B cell (primary cell): ENCODE data around the gene ATRNL1. TPM values are rescaled to one million over a fixed set of nuclear protein-coding genes. Genes with fewer than 3 reads are reported as not detected.

ENCODE experiments used
- ATAC-seq: fragments of 200-7000 bp; cut with Tn5 transposase; one replicate; pipeline ENCODE4 v1.10.0; 2021; ENCODE audit warnings: low read depth, mild to moderate bottlenecking, moderate number of reproducible peaks, moderate library complexity
- CTCF ChIA-PET: fragments of 350-600 bp; sonication (Branson Sonifier 250); formaldehyde crosslinking; loops from one replicate; lab custom pipeline; 2021; ENCODE audit warnings: antibody characterized with exemption, inconsistent platforms; lab: Charles Lee
- POLR2A ChIA-PET: fragments of 350-600 bp; sonication (Branson Sonifier 250); formaldehyde crosslinking; loops from one replicate; lab custom pipeline; 2021; ENCODE audit warnings: antibody characterized with exemption; lab: Charles Lee
- DNase-seq: peaks from one replicate; pipeline ENCODE4 v3.0.0; 2013
- H2AFZ ChIP-seq: 2 replicates; pipeline ENCODE4 v1.6.1; 2012; ENCODE audit warnings: mild to moderate bottlenecking, low read depth, low read length; ENCODE audit not compliant: insufficient read depth, poor library complexity, severe bottlenecking
- H3K27ac ChIP-seq, 2 donors: 1 replicate in 1 of 2; 2 replicates in 1 of 2; pipeline ENCODE4 v1.5.1; 2012 to 2013; ENCODE audit warnings: low read length in 2 of 2, mild to moderate bottlenecking in 2 of 2, moderate library complexity in 1 of 2
- H3K27me3 ChIP-seq, 4 experiments: fragments of 200-600 bp in 1 of 4; sonication (generic) in 1 of 4; replicated peaks in 1 of 4; 1 replicate in 2 of 4; 2 replicates in 2 of 4; pipeline versions ENCODE4 v1.6.1 to v1.7.0; 2013 to 2016; ENCODE audit warnings: low read length in 3 of 4, mild to moderate bottlenecking in 2 of 4, mixed read lengths in 1 of 4, moderate library complexity in 1 of 4; ENCODE audit not compliant: insufficient read depth in 4 of 4, control insufficient read depth in 3 of 4; ENCODE audit errors: control extremely low read depth in 1 of 4
- H3K36me3 ChIP-seq, 2 experiments: replicated peaks in 1 of 2; 1 replicate in 1 of 2; 2 replicates in 1 of 2; pipeline versions ENCODE4 v1.6.1 to v1.7.1; 2013; ENCODE audit warnings: low read length in 1 of 2; ENCODE audit not compliant: insufficient read depth in 2 of 2, control insufficient read depth in 1 of 2; ENCODE audit errors: control extremely low read depth in 1 of 2, extremely low read depth in 1 of 2
- H3K4me1 ChIP-seq, 2 donors: fragments of 200-600 bp in 1 of 2; sonication (generic) in 1 of 2; 1 replicate in 1 of 2; 2 replicates in 1 of 2; pipeline versions ENCODE4 v1.5.1 to v1.6.1; 2013 to 2017; ENCODE audit warnings: low read length in 2 of 2; ENCODE audit not compliant: control insufficient read depth in 2 of 2, insufficient read depth in 2 of 2
- H3K4me2 ChIP-seq: replicated peaks from 2 replicates; pipeline ENCODE3; 2012; ENCODE audit warnings: mild to moderate bottlenecking, low read depth, low read length; ENCODE audit not compliant: poor library complexity, severe bottlenecking
- H3K4me3 ChIP-seq, 5 experiments: fragments of 200-600 bp in 1 of 5; sonication (generic) in 1 of 5; 1 replicate in 3 of 5; 2 replicates in 2 of 5; pipeline versions ENCODE4 v1.5.1 to v1.7.0; 2011 to 2016; ENCODE audit warnings: low read length in 4 of 5, mild to moderate bottlenecking in 4 of 5, low read depth in 2 of 5, control low read depth in 1 of 5, moderate library complexity in 1 of 5; ENCODE audit not compliant: insufficient read depth in 1 of 5; ENCODE audit errors: control extremely low read depth in 1 of 5, extremely low read depth in 1 of 5
- H3K79me2 ChIP-seq: fragments of 200-600 bp; sonication (generic); one replicate; pipeline ENCODE4 v1.6.0; 2016; ENCODE audit warnings: low read length; ENCODE audit not compliant: control insufficient read depth, insufficient read depth
- H3K9ac ChIP-seq: fragments of 200-600 bp; sonication (generic); 2 replicates; pipeline ENCODE4 v1.6.1; 2017; ENCODE audit warnings: mild to moderate bottlenecking, low read length, moderate library complexity
- H3K9me3 ChIP-seq, 3 donors: one replicate each; pipeline versions ENCODE4 v1.6.1 to v1.7.1; 2013; ENCODE audit warnings: low read length in 2 of 3; ENCODE audit not compliant: control insufficient read depth in 2 of 3, insufficient read depth in 1 of 3; ENCODE audit errors: control extremely low read depth in 1 of 3
- H4K20me1 ChIP-seq: 2 replicates; pipeline ENCODE4 v1.6.0; 2012; ENCODE audit warnings: mild to moderate bottlenecking, low read length; ENCODE audit not compliant: insufficient read depth, control insufficient read depth, poor library complexity, severe bottlenecking
- H3K27ac Mint-ChIP-seq: one replicate; pipeline ENCODE4 v1.8.0; 2021; ENCODE audit warnings: mixed read lengths
- H3K27me3 Mint-ChIP-seq: one replicate; pipeline ENCODE4 v1.8.0; 2021; ENCODE audit warnings: mixed read lengths
- H3K4me1 Mint-ChIP-seq: one replicate; pipeline ENCODE4 v1.8.0; 2021; ENCODE audit warnings: mixed read lengths
- H3K4me3 Mint-ChIP-seq: one replicate; pipeline ENCODE4 v1.8.0; 2021; ENCODE audit warnings: mixed read lengths
- H3K9me3 Mint-ChIP-seq: one replicate; pipeline ENCODE4 v1.8.0; 2022; ENCODE audit warnings: mixed read lengths; ENCODE audit not compliant: insufficient read depth
- EZH2 ChIP-seq: IDR thresholded peaks from 2 replicates; pipeline ENCODE4 v1.6.1; 2012; ENCODE audit warnings: borderline replicate concordance, low read depth, mild to moderate bottlenecking, moderate library complexity, low read length; ENCODE audit not compliant: insufficient read depth, poor library complexity, severe bottlenecking
- WGBS: methylation state at CpG from one replicate; pipeline ENCODE4 v1.1.5; 2013; ENCODE audit warnings: missing lambda C conversion rate; ENCODE audit not compliant: insufficient coverage; 5-methylcytosine and 5-hydroxymethylcytosine counted together
- intact Hi-C: fragments of 100-400 bp; cut with micrococcal nuclease; formaldehyde crosslinking; loops from one replicate; pipeline ENCODE4 v1.10.0; 2022
- polyA plus RNA-seq: library from polyadenylated mRNA; depleted of rRNA; stranded (reverse); fragments of >200 nt; gene quantifications from 2 replicates; pipeline ENCODE4 v1.2.3, GENCODE V29; 2012
- total RNA-seq, 2 donors: library from RNA; stranded (reverse); fragments of 120-200 nt in 1 of 2; gene quantifications; 1 replicate in 1 of 2; 2 replicates in 1 of 2; pipeline versions ENCODE4 v1.2.3 to v1.2.4, GENCODE V29; 2013 to 2022
- TF ChIP-seq, protein P1 (sequence below): fragments of 200-600 bp; IDR thresholded peaks from one replicate; pipeline ENCODE4 v1.8.0; 2022; ENCODE audit warnings: antibody characterized with exemption, mild to moderate bottlenecking

ATRNL1 gene
- total and polyA plus RNA-seq, 2 donors (not counting 1 experiment from before 2014, with no cell fraction given), result 0.24 to 2.2 TPM

GRCh38 chr10:115932099-115932498 lies 838.9 kb downstream of the ATRNL1 start:
- Histone ChIP-seq H3K27me3 (no peaks in the 10 kb centered on the region), H3K36me3 (no peaks in the 10 kb centered on the region), H3K4me2 (no peak overlapping the region), H3K4me3 (no peak overlapping the region), H3K27ac (no peak overlapping the region), H3K9me3 (no peaks in the 10 kb centered on the region), H2AFZ (no peak overlapping the region), H4K20me1 (no peaks in the 10 kb centered on the region), H3K79me2 (no peaks in the 10 kb centered on the region), H3K4me1 (no peaks in the 10 kb centered on the region), H3K9ac (no peak overlapping the region)
- Mint-ChIP-seq H3K4me3 (no peak overlapping the region), H3K27me3 (no peaks in the 10 kb centered on the region), H3K4me1 (no peaks in the 10 kb centered on the region), H3K27ac (no peak overlapping the region), H3K9me3 (no peaks in the 10 kb centered on the region)
- DNase-seq, result no peak
- ATAC-seq, result no peak
- TF ChIP-seq EZH2, result no peak
- TF ChIP-seq, protein P1, sequence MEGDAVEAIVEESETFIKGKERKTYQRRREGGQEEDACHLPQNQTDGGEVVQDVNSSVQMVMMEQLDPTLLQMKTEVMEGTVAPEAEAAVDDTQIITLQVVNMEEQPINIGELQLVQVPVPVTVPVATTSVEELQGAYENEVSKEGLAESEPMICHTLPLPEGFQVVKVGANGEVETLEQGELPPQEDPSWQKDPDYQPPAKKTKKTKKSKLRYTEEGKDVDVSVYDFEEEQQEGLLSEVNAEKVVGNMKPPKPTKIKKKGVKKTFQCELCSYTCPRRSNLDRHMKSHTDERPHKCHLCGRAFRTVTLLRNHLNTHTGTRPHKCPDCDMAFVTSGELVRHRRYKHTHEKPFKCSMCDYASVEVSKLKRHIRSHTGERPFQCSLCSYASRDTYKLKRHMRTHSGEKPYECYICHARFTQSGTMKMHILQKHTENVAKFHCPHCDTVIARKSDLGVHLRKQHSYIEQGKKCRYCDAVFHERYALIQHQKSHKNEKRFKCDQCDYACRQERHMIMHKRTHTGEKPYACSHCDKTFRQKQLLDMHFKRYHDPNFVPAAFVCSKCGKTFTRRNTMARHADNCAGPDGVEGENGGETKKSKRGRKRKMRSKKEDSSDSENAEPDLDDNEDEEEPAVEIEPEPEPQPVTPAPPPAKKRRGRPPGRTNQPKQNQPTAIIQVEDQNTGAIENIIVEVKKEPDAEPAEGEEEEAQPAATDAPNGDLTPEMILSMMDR, result no peak
- ChIA-PET POLR2A (no interaction called here), CTCF (no interaction called here)
- no CpG with 5 or more reads among the region's 2 CpGs for WGBS
- intact Hi-C loops, result no loop called here

GRCh38 chr10:115933098-115933497 lies 839.9 kb downstream of the ATRNL1 start:
- 100% methylated on average over 2 of the region's 2 CpGs for WGBS
- POLR2A ChIA-PET, result no interaction called here
- no peak overlapping the region for H3K27ac Mint-ChIP-seq

More at GRCh38 chr10:115933098-115933497, 839.9 kb downstream of the ATRNL1 start:
- no peaks in the 10 kb centered on the region for H3K9me3 ChIP-seq
- CTCF ChIA-PET, result no interaction called here
- ATAC-seq (no peak), DNase-seq (no peak)
- H3K27me3 ChIP-seq, result no peaks in the 10 kb centered on the region
- Mint-ChIP-seq H3K4me1 (no peaks in the 10 kb centered on the region), H3K4me3 (no peak overlapping the region), H3K9me3 (no peaks in the 10 kb centered on the region), H3K27me3 (no peaks in the 10 kb centered on the region)
- no peak overlapping the region for H2AFZ ChIP-seq
- H3K36me3 ChIP-seq, result no peaks in the 10 kb centered on the region
- H3K4me1 ChIP-seq, result no peaks in the 10 kb centered on the region
- TF ChIP-seq, protein P1, result no peak
- no peak for TF ChIP-seq EZH2
- intact Hi-C loops, result no loop called here
- no peaks in the 10 kb centered on the region for H3K79me2 ChIP-seq
- H3K27ac ChIP-seq, result no peak overlapping the region
- no peak overlapping the region for H3K9ac ChIP-seq
- no peak overlapping the region for H3K4me3 ChIP-seq
- no peaks in the 10 kb centered on the region for H4K20me1 ChIP-seq
- no peak overlapping the region for H3K4me2 ChIP-seq
